ENCODE data around the gene TRIM6.

TRIM6 gene, protein sequence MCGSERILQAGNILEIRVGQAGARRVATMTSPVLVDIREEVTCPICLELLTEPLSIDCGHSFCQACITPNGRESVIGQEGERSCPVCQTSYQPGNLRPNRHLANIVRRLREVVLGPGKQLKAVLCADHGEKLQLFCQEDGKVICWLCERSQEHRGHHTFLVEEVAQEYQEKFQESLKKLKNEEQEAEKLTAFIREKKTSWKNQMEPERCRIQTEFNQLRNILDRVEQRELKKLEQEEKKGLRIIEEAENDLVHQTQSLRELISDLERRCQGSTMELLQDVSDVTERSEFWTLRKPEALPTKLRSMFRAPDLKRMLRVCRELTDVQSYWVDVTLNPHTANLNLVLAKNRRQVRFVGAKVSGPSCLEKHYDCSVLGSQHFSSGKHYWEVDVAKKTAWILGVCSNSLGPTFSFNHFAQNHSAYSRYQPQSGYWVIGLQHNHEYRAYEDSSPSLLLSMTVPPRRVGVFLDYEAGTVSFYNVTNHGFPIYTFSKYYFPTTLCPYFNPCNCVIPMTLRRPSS

DNA sequence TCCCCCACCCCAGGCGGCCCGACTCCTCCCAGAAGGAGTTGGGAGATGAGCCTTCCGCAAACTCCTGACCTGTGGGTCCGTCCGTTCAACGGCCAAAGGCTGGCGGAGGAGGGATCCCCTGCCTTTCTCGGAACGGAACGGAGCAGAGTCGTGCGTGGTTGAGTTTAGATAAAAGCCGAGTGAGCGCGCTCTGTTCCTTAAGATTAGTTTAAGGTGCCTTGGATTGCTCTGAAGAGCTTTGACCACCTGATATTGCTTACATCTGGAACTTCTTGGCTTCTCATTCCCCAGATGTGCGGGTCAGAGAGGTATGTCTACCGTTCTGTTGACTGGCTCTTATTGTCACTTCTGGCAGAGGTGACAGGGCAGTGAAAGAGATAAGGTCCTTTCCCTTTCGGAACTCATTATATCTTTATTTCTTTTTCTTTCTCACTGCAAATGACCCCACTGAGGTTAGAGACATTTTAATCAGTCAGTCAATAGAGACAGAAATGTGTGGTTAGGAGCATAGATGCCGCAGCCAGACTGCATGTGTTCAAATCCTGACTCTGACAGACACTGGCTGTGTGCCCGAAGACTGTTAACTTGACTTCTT, at the start of gene TRIM6:
Gene TRIM6, plus strand, starts transcription at position 31 of the 595 bp plus-strand sequence. Its CDS starts 261 bp downstream, at position 292.
- TF ChIP-seq, protein P1, sequence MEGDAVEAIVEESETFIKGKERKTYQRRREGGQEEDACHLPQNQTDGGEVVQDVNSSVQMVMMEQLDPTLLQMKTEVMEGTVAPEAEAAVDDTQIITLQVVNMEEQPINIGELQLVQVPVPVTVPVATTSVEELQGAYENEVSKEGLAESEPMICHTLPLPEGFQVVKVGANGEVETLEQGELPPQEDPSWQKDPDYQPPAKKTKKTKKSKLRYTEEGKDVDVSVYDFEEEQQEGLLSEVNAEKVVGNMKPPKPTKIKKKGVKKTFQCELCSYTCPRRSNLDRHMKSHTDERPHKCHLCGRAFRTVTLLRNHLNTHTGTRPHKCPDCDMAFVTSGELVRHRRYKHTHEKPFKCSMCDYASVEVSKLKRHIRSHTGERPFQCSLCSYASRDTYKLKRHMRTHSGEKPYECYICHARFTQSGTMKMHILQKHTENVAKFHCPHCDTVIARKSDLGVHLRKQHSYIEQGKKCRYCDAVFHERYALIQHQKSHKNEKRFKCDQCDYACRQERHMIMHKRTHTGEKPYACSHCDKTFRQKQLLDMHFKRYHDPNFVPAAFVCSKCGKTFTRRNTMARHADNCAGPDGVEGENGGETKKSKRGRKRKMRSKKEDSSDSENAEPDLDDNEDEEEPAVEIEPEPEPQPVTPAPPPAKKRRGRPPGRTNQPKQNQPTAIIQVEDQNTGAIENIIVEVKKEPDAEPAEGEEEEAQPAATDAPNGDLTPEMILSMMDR (IDR thresholded peaks at IDR 0.05; ENCODE audit: low read depth, low read length) = no peak
- no peak for DNase-seq (ENCODE audit: extremely low read depth, low read depth)

DNA sequence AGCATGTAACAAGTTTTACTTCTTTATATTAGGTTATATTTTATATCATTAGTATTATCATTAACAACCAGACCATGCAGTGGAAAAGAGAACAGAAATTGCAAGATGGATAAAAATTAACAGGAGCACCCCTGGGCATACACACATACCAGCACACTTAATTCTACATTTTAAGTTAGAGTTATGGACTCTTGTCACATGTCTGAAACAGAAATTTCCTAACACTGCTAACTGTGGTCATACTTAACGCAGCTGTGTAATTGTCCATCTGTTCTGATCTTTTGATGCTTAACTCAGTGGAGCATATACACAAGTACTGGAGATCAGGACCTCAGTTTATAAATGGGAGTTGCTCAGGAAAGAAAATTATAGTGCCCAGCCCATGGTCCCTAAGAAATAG, 48.5 kb upstream of the TRIM6 start:
- TF ChIP-seq, protein P1 (IDR thresholded peaks at IDR 0.05; ENCODE audit: low read depth, low read length) = no peak
- no peak for DNase-seq (ENCODE audit: extremely low read depth, low read depth)

DNA sequence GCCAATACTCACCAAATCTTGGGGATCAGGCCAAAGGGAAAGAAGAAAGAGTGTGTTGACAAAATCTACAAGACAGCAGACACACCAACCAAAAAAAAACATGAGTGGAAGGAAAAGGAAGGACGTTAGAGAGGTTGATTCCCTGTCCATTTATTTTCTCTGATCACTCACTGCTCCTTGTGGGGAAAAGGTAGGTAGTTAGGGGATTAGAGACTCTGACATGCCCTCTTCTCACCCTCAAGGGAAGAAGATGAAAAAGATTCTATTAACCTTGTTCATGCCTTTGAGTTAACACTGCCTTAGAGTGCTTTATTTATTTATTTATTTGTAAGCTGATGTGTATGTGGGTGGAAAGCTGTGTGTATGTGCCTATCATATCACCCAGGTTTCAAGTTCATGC, 48.0 kb upstream of the TRIM6 start, which contains the start of gene OR52H1:
Gene OR52H1, minus strand, starts transcription at position 101 of the 400 bp plus-strand sequence. CDS start 3,035 bp downstream, outside the sequence.
- DNase-seq (ENCODE audit: extremely low read depth, low read depth) = no peak
- TF ChIP-seq, protein P1 (IDR thresholded peaks at IDR 0.05; ENCODE audit: low read depth, low read length) = no peak

DNA sequence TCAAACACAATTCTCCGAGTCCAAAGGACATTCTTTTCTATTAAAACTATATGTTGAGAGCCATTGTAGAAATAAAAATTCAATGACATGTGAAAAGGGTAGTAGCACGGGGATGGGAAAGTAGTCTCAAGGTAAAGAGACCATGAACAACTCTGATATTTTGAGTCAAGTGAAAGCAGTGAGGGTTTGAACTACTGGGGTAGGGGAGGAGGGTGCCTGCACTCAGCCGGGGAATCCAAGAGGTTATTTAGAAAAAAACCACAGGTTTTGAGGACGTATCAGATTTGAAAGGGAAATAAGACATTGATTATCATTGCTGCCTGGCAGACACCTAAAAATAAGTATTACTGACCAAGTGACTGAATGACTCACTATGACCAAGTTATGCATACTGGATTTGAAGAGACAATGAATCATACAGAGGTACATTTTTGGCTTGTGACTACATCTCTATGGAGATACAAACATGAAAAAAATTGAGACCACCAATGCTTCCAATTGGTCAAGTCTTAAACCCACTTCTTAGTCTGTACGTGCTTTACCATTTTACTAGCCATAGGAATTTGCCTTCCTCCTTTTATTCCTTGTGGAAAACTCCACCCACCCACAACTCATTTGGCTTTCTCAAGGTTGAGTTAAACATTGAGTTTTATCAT, 45.9 kb upstream of the TRIM6 start:
- TF ChIP-seq, protein P1 (IDR thresholded peaks at IDR 0.05; ENCODE audit: low read depth, low read length) = no peak
- no peak for DNase-seq (ENCODE audit: extremely low read depth, low read depth)

DNA sequence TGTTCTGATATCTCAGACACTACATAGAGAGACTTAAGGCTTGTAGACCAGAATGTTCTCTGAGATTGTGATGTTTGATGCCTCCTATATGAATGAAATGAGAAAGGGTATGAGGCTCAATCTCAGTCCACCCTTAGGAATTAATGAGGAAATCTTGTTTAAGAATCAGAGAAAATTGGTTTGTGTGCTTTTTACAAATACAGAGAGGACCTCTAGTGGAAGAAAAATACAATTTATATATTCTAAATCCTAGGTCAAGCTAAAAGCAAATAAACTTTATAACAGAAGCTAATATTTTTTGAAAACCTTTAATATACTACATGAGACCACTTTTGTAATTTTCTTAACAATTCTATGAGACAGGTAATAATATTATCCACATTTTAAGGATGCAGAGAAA, 43.1 kb upstream of the TRIM6 start:
- TF ChIP-seq, protein P1 (IDR thresholded peaks at IDR 0.05; ENCODE audit: low read depth, low read length) = peak; percentile 23
- no peak for DNase-seq (ENCODE audit: extremely low read depth, low read depth)

DNA sequence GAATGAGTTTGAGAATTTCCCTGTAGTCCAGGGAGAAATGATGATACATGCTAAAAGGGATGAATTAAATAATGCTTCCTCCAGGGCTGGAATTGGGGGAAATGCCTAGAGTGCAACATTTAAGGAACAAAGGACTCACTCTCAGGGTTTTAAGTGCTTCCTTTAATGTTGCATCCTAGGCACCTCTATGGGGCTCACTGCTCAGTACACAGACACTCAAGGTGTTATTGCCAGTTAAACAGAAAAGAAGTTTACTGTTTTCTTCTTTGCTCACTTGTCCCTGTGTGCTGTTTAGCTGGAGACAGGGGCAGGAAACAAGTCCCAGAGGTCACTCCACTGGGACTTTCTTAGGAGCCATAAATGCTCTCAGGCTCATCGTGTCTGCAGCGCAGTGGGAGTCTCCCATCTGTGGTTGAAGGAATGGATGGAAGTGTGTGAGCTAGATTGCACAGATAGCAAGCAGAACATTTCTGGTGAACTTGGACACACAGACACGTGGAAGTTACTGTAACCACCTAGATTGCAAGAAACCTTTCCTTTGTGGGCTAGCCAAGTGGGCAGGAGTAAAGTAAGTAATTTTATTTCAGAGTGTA, 39.7 kb upstream of the TRIM6 start:
- TF ChIP-seq, protein P1 (IDR thresholded peaks at IDR 0.05; ENCODE audit: low read depth, low read length) = no peak
- no peak for DNase-seq (ENCODE audit: extremely low read depth, low read depth)
